ENCODE results near the gene CXXC1. TPM values are rescaled to one million over a fixed set of nuclear protein-coding genes. Genes with fewer than 3 reads are reported as not detected.

CXXC1 gene
- total RNA-seq, 2 experiments from 2014 or later = 54.4 to 97.4 TPM

DNA sequence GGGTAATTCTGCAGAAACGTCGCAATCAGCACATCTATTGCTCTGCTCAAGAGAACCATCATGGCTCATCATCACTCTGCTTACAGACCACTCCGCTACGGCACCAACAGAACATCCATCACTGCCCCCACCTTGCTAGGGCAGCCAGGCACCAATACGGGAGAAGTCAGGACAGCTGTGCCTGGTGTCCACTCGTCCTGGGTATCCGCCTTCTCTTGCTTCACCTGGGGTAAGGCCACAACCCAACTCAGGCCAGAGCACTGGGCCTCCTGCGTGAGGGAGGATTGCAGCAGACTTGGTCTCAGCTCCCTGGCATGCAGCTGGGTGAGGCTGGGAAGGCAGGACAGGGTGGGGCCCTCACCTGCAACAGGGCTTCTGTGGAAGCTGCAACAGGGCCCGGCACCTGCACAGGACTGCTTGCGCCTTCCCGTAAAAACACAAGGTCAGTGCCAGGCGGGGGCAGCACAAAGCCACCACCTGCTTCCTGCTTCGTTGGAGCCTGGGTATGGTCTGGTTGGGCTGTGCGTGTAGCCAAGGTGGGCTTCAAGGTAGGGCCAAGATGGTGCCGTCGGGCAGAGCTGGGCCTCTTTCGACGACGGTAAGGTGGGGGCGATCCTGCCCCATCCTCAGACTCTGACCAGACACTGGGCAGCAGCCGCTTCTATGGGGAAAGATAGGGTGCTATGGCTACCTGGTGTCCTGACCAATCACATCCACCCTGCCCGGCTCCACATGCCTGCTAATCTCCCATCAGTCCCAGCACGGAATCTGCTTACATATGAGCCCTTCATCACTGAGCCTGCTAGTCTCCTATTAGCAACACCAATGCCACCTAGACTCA, 14.1 kb downstream of the CXXC1 start:
- Histone ChIP-seq H3K27ac (ENCODE audit: low read depth, low read length, poor library complexity, severe bottlenecking) (no peak overlapping the region), H3K4me1 (ENCODE audit: insufficient read depth, low read length, poor library complexity, severe bottlenecking) (peaks cover under 1% of the 10 kb centered on the region), H3K79me2 (ENCODE audit: insufficient read depth, low read depth, low read length) (peaks cover 3% of the 10 kb centered on the region; the same call in 1 of the 2 replicates), H3K4me2 (ENCODE audit: low read length) (no peak overlapping the region), H3K36me3 (ENCODE audit: insufficient read depth, low read length) (peaks cover 83% of the 10 kb centered on the region), H3K4me3 (ENCODE audit: low read depth, low read length, poor library complexity, severe bottlenecking) (no peak overlapping the region), H3K9me2 (ENCODE audit: insufficient read depth, low read length) (no peaks in the 10 kb centered on the region), H4K20me1 (ENCODE audit: insufficient read depth, low read length) (no peaks in the 10 kb centered on the region), H2AFZ (ENCODE audit: low read length) (no peak overlapping the region), H3K9me3 (ENCODE audit: low read length) (no peaks in the 10 kb centered on the region)
- DNase-seq (ENCODE audit: low spot score) = no peak
- intact Hi-C loops (cut with micrococcal nuclease; ENCODE audit: unreplicated experiment) = no loop called here
- TF ChIP-seq, protein P1, sequence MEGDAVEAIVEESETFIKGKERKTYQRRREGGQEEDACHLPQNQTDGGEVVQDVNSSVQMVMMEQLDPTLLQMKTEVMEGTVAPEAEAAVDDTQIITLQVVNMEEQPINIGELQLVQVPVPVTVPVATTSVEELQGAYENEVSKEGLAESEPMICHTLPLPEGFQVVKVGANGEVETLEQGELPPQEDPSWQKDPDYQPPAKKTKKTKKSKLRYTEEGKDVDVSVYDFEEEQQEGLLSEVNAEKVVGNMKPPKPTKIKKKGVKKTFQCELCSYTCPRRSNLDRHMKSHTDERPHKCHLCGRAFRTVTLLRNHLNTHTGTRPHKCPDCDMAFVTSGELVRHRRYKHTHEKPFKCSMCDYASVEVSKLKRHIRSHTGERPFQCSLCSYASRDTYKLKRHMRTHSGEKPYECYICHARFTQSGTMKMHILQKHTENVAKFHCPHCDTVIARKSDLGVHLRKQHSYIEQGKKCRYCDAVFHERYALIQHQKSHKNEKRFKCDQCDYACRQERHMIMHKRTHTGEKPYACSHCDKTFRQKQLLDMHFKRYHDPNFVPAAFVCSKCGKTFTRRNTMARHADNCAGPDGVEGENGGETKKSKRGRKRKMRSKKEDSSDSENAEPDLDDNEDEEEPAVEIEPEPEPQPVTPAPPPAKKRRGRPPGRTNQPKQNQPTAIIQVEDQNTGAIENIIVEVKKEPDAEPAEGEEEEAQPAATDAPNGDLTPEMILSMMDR (conservative IDR thresholded peaks at IDR 0.05; ENCODE audit: low read length) = no peak
- TF ChIP-seq EZH2phosphoT487 (IDR thresholded peaks at IDR 0.05; ENCODE audit: borderline replicate concordance, low read depth, low read length) = no peak
- CTCF ChIA-PET (ENCODE audit: unreplicated experiment) = no interaction called here
- BruUV-seq (replicated peaks) = no TSS peak
- POLR2A ChIA-PET = interaction anchor here (0.6 kb wide), 1 partner anchor 43 kb away, joined by 4 read pairs; no protein-coding TSS in a partner anchor

DNA sequence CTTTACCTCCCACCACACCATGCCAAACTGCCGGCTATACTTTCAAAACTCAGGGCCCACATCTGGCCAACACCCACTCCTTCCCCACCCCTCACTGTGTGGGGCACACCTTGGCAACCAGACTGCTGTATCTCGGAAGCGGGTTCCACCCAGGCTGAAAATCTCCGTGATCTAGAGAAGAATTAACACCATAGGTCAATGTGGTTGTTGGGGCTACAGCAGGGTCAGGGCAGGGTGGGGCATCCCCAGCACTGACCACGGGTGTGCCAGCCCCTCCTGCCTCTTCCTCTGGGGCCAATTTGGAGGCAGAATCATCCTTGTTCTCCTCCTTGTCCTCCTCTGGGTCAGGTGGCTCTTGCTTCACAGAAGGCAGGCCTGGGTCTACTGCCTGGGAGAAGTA, 14.9 kb downstream of the CXXC1 start:
- ChIA-PET POLR2A (interaction anchor here (0.6 kb wide), 1 partner anchor 64 kb away, joined by 3 read pairs; no protein-coding TSS in a partner anchor), CTCF (ENCODE audit: unreplicated experiment) (no interaction called here)
- Histone ChIP-seq H3K9me3 (ENCODE audit: low read length) (no peaks in the 10 kb centered on the region), H4K20me1 (ENCODE audit: insufficient read depth, low read length) (no peaks in the 10 kb centered on the region), H3K79me2 (ENCODE audit: insufficient read depth, low read depth, low read length) (no peaks in the 10 kb centered on the region), H3K9me2 (ENCODE audit: insufficient read depth, low read length) (no peaks in the 10 kb centered on the region), H3K27ac (ENCODE audit: low read depth, low read length, poor library complexity, severe bottlenecking) (no peak overlapping the region), H2AFZ (ENCODE audit: low read length) (no peak overlapping the region), H3K4me2 (ENCODE audit: low read length) (no peak overlapping the region), H3K4me3 (ENCODE audit: low read depth, low read length, poor library complexity, severe bottlenecking) (no peak overlapping the region), H3K36me3 (ENCODE audit: insufficient read depth, low read length) (peaks cover 77% of the 10 kb centered on the region), H3K4me1 (ENCODE audit: insufficient read depth, low read length, poor library complexity, severe bottlenecking) (peaks cover 9% of the 10 kb centered on the region)
- no TSS peak for BruUV-seq (replicated peaks)
- no peak for DNase-seq (ENCODE audit: low spot score)
- intact Hi-C loops (cut with micrococcal nuclease; ENCODE audit: unreplicated experiment) = no loop called here
- TF ChIP-seq, protein P1 (conservative IDR thresholded peaks at IDR 0.05; ENCODE audit: low read length) = no peak
- TF ChIP-seq EZH2phosphoT487 (IDR thresholded peaks at IDR 0.05; ENCODE audit: borderline replicate concordance, low read depth, low read length) = no peak

Measured in OCI-LY7 (cell line).